ENCODE measurements around the gene FAM120A. TPM values are rescaled to one million over a fixed set of nuclear protein-coding genes. Genes with fewer than 3 reads are reported as not detected.
A peak's percentile ranks its signal among the peaks of the same experiment; 100 is the strongest.

FAM120A gene
- total and polyA plus RNA-seq, 9 of the 15 experiments (the other 6 are each of a cell fraction or from before 2014, with no cell fraction given), result 8.7 to 71.0 (median 42.2) TPM

DNA sequence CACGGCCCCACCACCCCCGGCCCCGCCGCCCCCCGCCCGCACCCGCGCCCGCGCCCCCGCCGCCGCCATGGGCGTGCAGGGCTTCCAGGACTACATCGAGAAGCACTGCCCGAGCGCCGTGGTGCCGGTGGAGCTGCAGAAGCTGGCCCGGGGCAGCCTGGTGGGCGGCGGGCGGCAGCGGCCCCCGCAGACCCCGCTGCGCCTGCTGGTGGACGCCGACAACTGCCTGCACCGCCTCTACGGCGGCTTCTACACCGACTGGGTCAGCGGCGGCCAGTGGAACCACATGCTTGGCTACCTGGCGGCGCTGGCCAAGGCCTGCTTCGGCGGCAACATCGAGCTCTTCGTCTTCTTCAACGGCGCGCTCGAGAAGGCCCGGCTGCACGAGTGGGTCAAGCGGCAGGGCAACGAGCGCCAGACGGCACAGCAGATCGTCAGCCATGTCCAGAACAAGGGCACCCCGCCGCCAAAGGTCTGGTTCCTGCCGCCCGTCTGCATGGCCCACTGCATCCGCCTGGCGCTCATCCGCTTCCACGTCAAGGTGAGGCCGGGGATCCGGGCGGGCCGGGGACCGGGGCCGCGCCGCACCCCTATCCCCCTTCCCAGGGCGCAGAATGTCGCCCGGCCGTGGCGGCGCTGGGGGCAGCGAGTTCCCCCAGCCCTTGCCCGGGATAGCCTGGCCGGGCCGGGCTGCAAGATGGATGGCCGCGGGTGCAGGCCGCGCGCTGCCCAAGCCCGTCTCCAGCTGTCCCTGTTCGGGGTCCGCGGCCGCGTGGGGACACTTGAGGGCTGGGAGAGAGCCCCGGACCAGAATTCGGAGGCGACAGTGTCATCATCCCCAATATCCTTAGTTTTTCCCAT lies 594 bp downstream of the FAM120A start (continued):
- TF ChIP-seq TOE1 (IDR thresholded peaks at IDR 0.05; ENCODE audit: borderline replicate concordance) (no peak), TOE1 (CRISPR knock-in tag; IDR thresholded peaks at IDR 0.05; ENCODE audit: borderline replicate concordance, low read depth) (no peak), NFRKB (IDR thresholded peaks at IDR 0.05; ENCODE audit: low read depth) (peak; percentile 38; the same call in 1 of the 2 replicates), E2F6 (IDR thresholded peaks at IDR 0.05; ENCODE audit: borderline replicate concordance in 1 of 2, extremely low read depth in 1 of 2, insufficient read depth in 1 of 2, insufficient read length in 1 of 2, low read depth in 1 of 2, low read length in 1 of 2, poor library complexity in 1 of 2, severe bottlenecking in 1 of 2) (peak in 1 of 2 experiments; percentile 12), CEBPG (CRISPR knock-in tag; IDR thresholded peaks at IDR 0.05) (no peak), CEBPG (tag; conservative IDR thresholded peaks at IDR 0.05 in 1 of 2, IDR thresholded peaks at IDR 0.05 in 1 of 2) (no peak), ZNF766 (CRISPR knock-in tag; conservative IDR thresholded peaks at IDR 0.05) (no peak), POLR2AphosphoS5 (IDR thresholded peaks at IDR 0.05; ENCODE audit: control insufficient read depth, insufficient read depth, low read depth, low read length) (no peak), HOXB6 (CRISPR knock-in tag; IDR thresholded peaks at IDR 0.05; ENCODE audit: borderline replicate concordance) (no peak), SUPT5H (IDR thresholded peaks at IDR 0.05) (peak; percentile 41; the same call in 1 of the 2 replicates), CGGBP1 (CRISPR knock-in tag; IDR thresholded peaks at IDR 0.05) (no peak), ARID3A (IDR thresholded peaks at IDR 0.05; ENCODE audit: borderline replicate concordance, low read depth, low read length) (no peak), STAT5A (IDR thresholded peaks at IDR 0.05; ENCODE audit: borderline replicate concordance, low read length) (no peak), TFAP4 (CRISPR knock-in tag; IDR thresholded peaks at IDR 0.05; ENCODE audit: borderline replicate concordance) (no peak; the same call in 1 of the 2 replicates), GTF2E2 (tag; IDR thresholded peaks at IDR 0.05) (no peak), PRDM10 (IDR thresholded peaks at IDR 0.05; ENCODE audit: partially characterized antibody) (no peak)
- TF ChIP-seq, protein P1, sequence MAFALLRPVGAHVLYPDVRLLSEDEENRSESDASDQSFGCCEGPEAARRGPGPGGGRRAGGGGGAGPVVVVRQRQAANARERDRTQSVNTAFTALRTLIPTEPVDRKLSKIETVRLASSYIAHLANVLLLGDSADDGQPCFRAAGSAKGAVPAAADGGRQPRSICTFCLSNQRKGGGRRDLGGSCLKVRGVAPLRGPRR (CRISPR knock-in tag; IDR thresholded peaks at IDR 0.05), result no peak
